Esophagus squamous epithelium (tissue), 4 donors: ENCODE data around the gene ROS1.

Source experiments
- POLR2A ChIP-seq, 4 donors: fragments of 450-650 bp; IDR thresholded peaks; one replicate each; pipeline ENCODE4 v1.6.1; 2017; ENCODE audit warnings: antibody characterized with exemption in 4 of 4, mild to moderate bottlenecking in 4 of 4, moderate library complexity in 3 of 4
- TF ChIP-seq, protein P1 (sequence below), 6 experiments: fragments of 450-650 bp in 4 of 6; fragments of 200-600 bp in 2 of 6; sonication (generic) in 2 of 6; IDR thresholded peaks; one replicate each; pipeline ENCODE4 v1.5.1; 2016 to 2019; ENCODE audit warnings: antibody characterized with exemption in 6 of 6, mild to moderate bottlenecking in 4 of 6, moderate library complexity in 4 of 6

DNA sequence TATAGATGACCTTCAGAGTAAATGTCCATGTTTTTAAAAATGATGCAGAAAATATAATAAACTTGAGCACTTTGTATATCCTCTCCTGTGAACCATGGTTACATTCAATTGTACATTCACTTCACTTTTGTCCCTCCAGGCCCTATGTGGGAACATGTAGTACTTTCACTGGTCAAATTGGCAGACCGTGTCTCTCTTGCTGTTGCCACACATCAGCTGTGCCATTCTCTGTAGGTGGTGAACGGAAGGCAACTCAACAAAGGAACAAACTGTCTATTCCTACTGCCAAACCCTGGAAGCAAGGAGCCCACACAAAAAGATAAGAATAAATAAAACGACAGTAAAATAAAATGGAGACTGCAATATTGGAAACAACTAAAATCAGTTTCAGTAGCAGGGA, 2.0 kb downstream of the ROS1 start:
- TF ChIP-seq, protein P1, sequence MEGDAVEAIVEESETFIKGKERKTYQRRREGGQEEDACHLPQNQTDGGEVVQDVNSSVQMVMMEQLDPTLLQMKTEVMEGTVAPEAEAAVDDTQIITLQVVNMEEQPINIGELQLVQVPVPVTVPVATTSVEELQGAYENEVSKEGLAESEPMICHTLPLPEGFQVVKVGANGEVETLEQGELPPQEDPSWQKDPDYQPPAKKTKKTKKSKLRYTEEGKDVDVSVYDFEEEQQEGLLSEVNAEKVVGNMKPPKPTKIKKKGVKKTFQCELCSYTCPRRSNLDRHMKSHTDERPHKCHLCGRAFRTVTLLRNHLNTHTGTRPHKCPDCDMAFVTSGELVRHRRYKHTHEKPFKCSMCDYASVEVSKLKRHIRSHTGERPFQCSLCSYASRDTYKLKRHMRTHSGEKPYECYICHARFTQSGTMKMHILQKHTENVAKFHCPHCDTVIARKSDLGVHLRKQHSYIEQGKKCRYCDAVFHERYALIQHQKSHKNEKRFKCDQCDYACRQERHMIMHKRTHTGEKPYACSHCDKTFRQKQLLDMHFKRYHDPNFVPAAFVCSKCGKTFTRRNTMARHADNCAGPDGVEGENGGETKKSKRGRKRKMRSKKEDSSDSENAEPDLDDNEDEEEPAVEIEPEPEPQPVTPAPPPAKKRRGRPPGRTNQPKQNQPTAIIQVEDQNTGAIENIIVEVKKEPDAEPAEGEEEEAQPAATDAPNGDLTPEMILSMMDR (IDR thresholded peaks at IDR 0.05): no peak
- TF ChIP-seq POLR2A (IDR thresholded peaks at IDR 0.05): no peak
